ENCODE measurements around the gene SKAP1.
A peak's percentile ranks its signal among the peaks of the same experiment; 100 is the strongest.
"Not testable (repeated sequence)": the region's sequence is repeated elsewhere in the genome, so short reads cannot be mapped to it uniquely, and the experiment has no call there.

The SKAP1 gene

GRCh38 chr17:48241131-48241591 lies 188.9 kb downstream of the SKAP1 start:
- DNase-seq = peak; percentile 22

- DNase-seq = no peak
Measured at GRCh38 chr17:48240562-48241130, 189.4 kb downstream of the SKAP1 start.

GRCh38 chr17:48240122-48240521 lies 189.9 kb downstream of the SKAP1 start:
- DNase-seq = no peak

- no peak for DNase-seq
Measured at GRCh38 chr17:48239603-48239995, 190.4 kb downstream of the SKAP1 start.

- no peak for DNase-seq
Measured at GRCh38 chr17:48238933-48239602, 190.9 kb downstream of the SKAP1 start.

- DNase-seq = no peak
Measured at GRCh38 chr17:48237456-48237855, 192.6 kb downstream of the SKAP1 start.

GRCh38 chr17:48236681-48237134 lies 193.3 kb downstream of the SKAP1 start:
- no peak for DNase-seq

GRCh38 chr17:48234922-48235321 lies 195.1 kb downstream of the SKAP1 start:
- no peak for DNase-seq

GRCh38 chr17:48231995-48232959 lies 197.7 kb downstream of the SKAP1 start:
- no peak for DNase-seq

GRCh38 chr17:48229936-48230335 lies 200.1 kb downstream of the SKAP1 start:
- DNase-seq = no peak

- no peak for DNase-seq
Measured at GRCh38 chr17:48228720-48229119, 201.3 kb downstream of the SKAP1 start.

GRCh38 chr17:48225725-48226567 lies 204.1 kb downstream of the SKAP1 start:
- DNase-seq = no peak

- no peak for DNase-seq
Measured at GRCh38 chr17:48223945-48224344, 206.1 kb downstream of the SKAP1 start.

- no peak for DNase-seq
Measured at GRCh38 chr17:48219617-48220016, 210.4 kb downstream of the SKAP1 start.

- DNase-seq = no peak
Measured at GRCh38 chr17:48215583-48216139, 214.4 kb downstream of the SKAP1 start.

- DNase-seq = no peak
Measured at GRCh38 chr17:48213797-48214196, 216.2 kb downstream of the SKAP1 start.

- no peak for DNase-seq
Measured at GRCh38 chr17:48211787-48212186, 218.2 kb downstream of the SKAP1 start.

GRCh38 chr17:48211011-48211410 lies 219.0 kb downstream of the SKAP1 start:
- DNase-seq = no peak

GRCh38 chr17:48209973-48210372 lies 220.0 kb downstream of the SKAP1 start:
- no peak for DNase-seq

GRCh38 chr17:48207776-48208544 lies 222.1 kb downstream of the SKAP1 start:
- DNase-seq = no peak

- DNase-seq = not testable (repeated sequence)
Measured at GRCh38 chr17:48207036-48207435, 223.0 kb downstream of the SKAP1 start.
